OCI-LY3 (cell line): ENCODE measurements around the gene SLC4A5.
"Not testable (repeated sequence)": the region's sequence is repeated elsewhere in the genome, so short reads cannot be mapped to it uniquely, and the experiment has no call there.

ENCODE experiments used
- H2AFZ ChIP-seq: fragments of 200-600, 300-600 bp; shearing (Covaris generic); 2 replicates; pipeline ENCODE4 v1.6.0; 2014; ENCODE audit warnings: antibody characterized with exemption, low read depth, low read length
- H3K27ac ChIP-seq: fragments of 200-600, 300-600 bp; sonication (generic); 2 replicates; pipeline ENCODE4 v1.5.1; 2014; ENCODE audit warnings: mild to moderate bottlenecking, low read length, moderate library complexity, mixed read lengths
- H3K27me3 ChIP-seq: fragments of 200-600, 300-600 bp; sonication (generic); 2 replicates; pipeline ENCODE4 v1.6.1; 2014; ENCODE audit warnings: low read depth, low read length, mixed read lengths
- H3K36me3 ChIP-seq: fragments of 200-600, 300-600 bp; sonication (generic); replicated peaks from 2 replicates; pipeline ENCODE3; 2014; ENCODE audit warnings: low read depth, low read length, mixed read lengths
- H3K4me1 ChIP-seq: fragments of 300-600, 200-600 bp; sonication (generic); 2 replicates; pipeline ENCODE4 v1.6.1; 2014; ENCODE audit warnings: low read length, mixed read lengths
- H3K4me2 ChIP-seq: fragments of 200-600, 300-600 bp; sonication (generic); 2 replicates; pipeline ENCODE4 v1.6.1; 2014; ENCODE audit warnings: low read length, mixed read lengths
- H3K4me3 ChIP-seq: fragments of 300-600, 200-600 bp; sonication (generic); 2 replicates; pipeline ENCODE4 v1.5.1; 2014; ENCODE audit warnings: antibody characterized with exemption, mild to moderate bottlenecking, low read length, moderate library complexity
- H3K79me2 ChIP-seq: fragments of 300-600, 200-600 bp; shearing (Covaris generic); 2 replicates; pipeline ENCODE4 v1.6.1; 2014; ENCODE audit warnings: mild to moderate bottlenecking, low read length, mixed read lengths
- H3K9ac ChIP-seq: fragments of 300-600, 200-600 bp; shearing (Covaris generic); 2 replicates; pipeline ENCODE4 v1.6.0; 2014; ENCODE audit warnings: mild to moderate bottlenecking, low read length, moderate library complexity
- H3K9me3 ChIP-seq: fragments of 200-600, 300-600 bp; shearing (Covaris generic); 2 replicates; pipeline ENCODE4 v1.6.1; 2014; ENCODE audit warnings: low read length, mixed read lengths; ENCODE audit not compliant: insufficient read depth
- H4K20me1 ChIP-seq: fragments of 200-600, 300-600 bp; sonication (generic); 2 replicates; pipeline ENCODE4 v1.6.1; 2016; ENCODE audit warnings: low read length, mixed read lengths; ENCODE audit not compliant: insufficient read depth
- EZH2phosphoT487 ChIP-seq: fragments of 200-600 bp; shearing (Covaris generic); IDR thresholded peaks from 2 replicates; pipeline ENCODE4 v1.6.1; 2018; ENCODE audit warnings: antibody characterized with exemption, mixed run types, low read depth
- TF ChIP-seq, protein P1 (sequence below): fragments of 200-600, 300-600 bp; sonication (generic); IDR thresholded peaks from 2 replicates; pipeline ENCODE4 v1.5.1; 2014; ENCODE audit warnings: antibody characterized with exemption, low read length, low read depth

The SLC4A5 gene

GRCh38 chr2:74194799-74195198, 148.4 kb downstream of the SLC4A5 start:
- H3K4me3 ChIP-seq = no peak overlapping the region
- peaks cover 7% of the 10 kb centered on the region for H4K20me1 ChIP-seq
- peaks cover 47% of the 10 kb centered on the region for H3K4me1 ChIP-seq
- peaks cover 24% of the 10 kb centered on the region for H3K79me2 ChIP-seq
- peaks cover 7% of the 10 kb centered on the region for H3K36me3 ChIP-seq
- no peaks in the 10 kb centered on the region for H3K27me3 ChIP-seq
- H3K27ac ChIP-seq = no peak overlapping the region
- H3K9me3 ChIP-seq = no peaks in the 10 kb centered on the region
- TF ChIP-seq, protein P1, sequence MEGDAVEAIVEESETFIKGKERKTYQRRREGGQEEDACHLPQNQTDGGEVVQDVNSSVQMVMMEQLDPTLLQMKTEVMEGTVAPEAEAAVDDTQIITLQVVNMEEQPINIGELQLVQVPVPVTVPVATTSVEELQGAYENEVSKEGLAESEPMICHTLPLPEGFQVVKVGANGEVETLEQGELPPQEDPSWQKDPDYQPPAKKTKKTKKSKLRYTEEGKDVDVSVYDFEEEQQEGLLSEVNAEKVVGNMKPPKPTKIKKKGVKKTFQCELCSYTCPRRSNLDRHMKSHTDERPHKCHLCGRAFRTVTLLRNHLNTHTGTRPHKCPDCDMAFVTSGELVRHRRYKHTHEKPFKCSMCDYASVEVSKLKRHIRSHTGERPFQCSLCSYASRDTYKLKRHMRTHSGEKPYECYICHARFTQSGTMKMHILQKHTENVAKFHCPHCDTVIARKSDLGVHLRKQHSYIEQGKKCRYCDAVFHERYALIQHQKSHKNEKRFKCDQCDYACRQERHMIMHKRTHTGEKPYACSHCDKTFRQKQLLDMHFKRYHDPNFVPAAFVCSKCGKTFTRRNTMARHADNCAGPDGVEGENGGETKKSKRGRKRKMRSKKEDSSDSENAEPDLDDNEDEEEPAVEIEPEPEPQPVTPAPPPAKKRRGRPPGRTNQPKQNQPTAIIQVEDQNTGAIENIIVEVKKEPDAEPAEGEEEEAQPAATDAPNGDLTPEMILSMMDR = no peak
- no peak for TF ChIP-seq EZH2phosphoT487
- peak overlapping the region; percentile 34 for H3K4me2 ChIP-seq
- H3K9ac ChIP-seq = no peak overlapping the region
- H2AFZ ChIP-seq = 0 out of 2 replicates have a peak overlapping the region, but pooled peaks have one; percentile 3

DNA sequence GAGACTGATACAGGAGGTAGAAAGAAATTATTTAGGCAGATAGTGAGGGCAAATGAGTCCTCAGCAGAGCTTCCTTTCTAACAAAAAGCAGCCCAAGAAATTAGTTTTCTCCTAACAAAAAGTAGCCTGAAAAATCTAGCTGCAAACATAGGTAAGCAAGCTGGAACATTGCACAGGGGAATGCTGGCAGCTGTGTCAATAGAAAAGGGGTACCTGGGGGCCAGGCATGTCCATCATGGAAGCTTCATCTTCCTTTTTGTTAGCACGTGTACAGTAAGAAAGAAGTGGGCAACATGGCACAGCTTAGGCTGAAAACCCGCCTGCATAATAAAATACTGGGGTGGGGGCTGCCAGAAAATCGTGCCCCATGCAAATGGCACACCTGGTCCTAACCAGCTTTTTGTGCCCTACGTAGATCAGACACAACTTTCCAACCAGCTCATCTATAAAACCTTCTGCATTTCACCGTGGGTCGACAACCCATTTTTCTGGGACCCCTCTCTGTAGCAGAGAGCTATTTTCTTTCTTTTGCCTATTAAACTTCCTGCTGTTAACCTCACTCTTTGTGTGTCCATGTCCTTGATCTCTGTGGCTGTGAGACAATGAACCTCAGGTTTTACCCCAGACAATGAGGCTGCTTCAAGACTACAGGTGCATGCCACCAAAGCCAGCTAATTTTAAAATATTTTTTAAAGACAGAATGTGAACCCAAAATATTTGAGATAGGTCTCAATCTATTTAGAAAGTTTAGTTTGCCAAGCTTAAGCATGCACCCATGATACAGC, 151.4 kb downstream of the SLC4A5 start:
- Histone ChIP-seq H3K9ac (no peak overlapping the region), H3K36me3 (no peaks in the 10 kb centered on the region), H2AFZ (no peak overlapping the region), H3K27me3 (no peaks in the 10 kb centered on the region), H3K79me2 (peaks cover under 1% of the 10 kb centered on the region), H4K20me1 (no peaks in the 10 kb centered on the region), H3K4me2 (peak overlapping the region; percentile 22), H3K4me3 (no peak overlapping the region), H3K4me1 (peaks cover 55% of the 10 kb centered on the region), H3K9me3 (no peaks in the 10 kb centered on the region), H3K27ac (no peak overlapping the region)
- TF ChIP-seq EZH2phosphoT487 = no peak
- TF ChIP-seq, protein P1 = no peak

GRCh38 chr2:74188696-74189095, 154.5 kb downstream of the SLC4A5 start:
- no peak overlapping the region for H3K4me3 ChIP-seq
- H3K27ac ChIP-seq = no peak overlapping the region
- no peak overlapping the region for H3K9ac ChIP-seq
- peaks cover 4% of the 10 kb centered on the region for H3K79me2 ChIP-seq
- no peaks in the 10 kb centered on the region for H3K9me3 ChIP-seq
- H3K36me3 ChIP-seq = no peaks in the 10 kb centered on the region
- no peak overlapping the region for H3K4me2 ChIP-seq
- peaks cover 68% of the 10 kb centered on the region for H3K4me1 ChIP-seq
- H3K27me3 ChIP-seq = no peaks in the 10 kb centered on the region
- TF ChIP-seq EZH2phosphoT487 = no peak
- TF ChIP-seq, protein P1 = no peak
- H4K20me1 ChIP-seq = no peaks in the 10 kb centered on the region
- no peak overlapping the region for H2AFZ ChIP-seq

GRCh38 chr2:74188018-74188601, 155.1 kb downstream of the SLC4A5 start:
- TF ChIP-seq, protein P1 = no peak
- no peak for TF ChIP-seq EZH2phosphoT487
- Histone ChIP-seq H3K9me3 (no peaks in the 10 kb centered on the region), H3K4me3 (peak overlapping the region; percentile 37; the same call in 1 of the 2 replicates), H3K9ac (peak overlapping the region; percentile 40), H3K4me1 (peaks cover 74% of the 10 kb centered on the region), H3K79me2 (peaks cover 4% of the 10 kb centered on the region), H3K36me3 (no peaks in the 10 kb centered on the region), H2AFZ (no peak overlapping the region), H3K27me3 (no peaks in the 10 kb centered on the region), H3K27ac (0 out of 2 replicates have a peak overlapping the region, but pooled peaks have one; percentile 0), H4K20me1 (no peaks in the 10 kb centered on the region), H3K4me2 (peak overlapping the region; percentile 49)

DNA sequence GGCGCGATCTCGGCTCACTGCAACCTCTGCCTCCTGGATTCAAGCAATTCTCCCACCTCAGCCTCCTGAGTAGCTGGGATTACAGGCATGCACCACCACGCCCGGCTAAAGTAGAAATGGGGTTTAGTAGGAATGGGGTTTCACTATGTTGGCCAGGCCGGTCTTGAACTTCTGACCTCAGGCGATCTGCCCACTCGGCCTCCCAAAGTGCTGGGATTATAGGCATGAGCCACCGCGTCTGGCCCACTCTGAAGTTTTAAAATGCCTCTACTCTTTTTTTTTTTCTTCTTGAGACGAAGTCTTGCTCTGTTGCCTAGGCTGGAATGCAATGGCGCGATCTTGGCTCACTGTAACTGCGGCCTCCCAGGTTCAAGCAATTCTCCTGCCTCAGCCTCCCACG, 156.5 kb downstream of the SLC4A5 start:
- H2AFZ ChIP-seq, H3K36me3 ChIP-seq, H3K27me3 ChIP-seq, H3K9me3 ChIP-seq, H4K20me1 ChIP-seq, H3K79me2 ChIP-seq: not testable (repeated sequence)
- H3K4me3 ChIP-seq = peak overlapping the region; percentile 49
- H3K4me2 ChIP-seq = peak overlapping the region; percentile 49
- peak overlapping the region; percentile 96 for H3K27ac ChIP-seq
- H3K9ac ChIP-seq = peak overlapping the region; percentile 64; the same call in 1 of the 2 replicates
- peaks cover 82% of the 10 kb centered on the region for H3K4me1 ChIP-seq
